SJSA1 (cell line): ENCODE results near the gene MIER2. TPM values are rescaled to one million over a fixed set of nuclear protein-coding genes. Genes with fewer than 3 reads are reported as not detected.

Experiments
- DNase-seq, 2 experiments: peaks; one replicate each; pipeline ENCODE4 v3.0.0-alpha.2; 2015 to 2020; ENCODE audit warnings: low spot score in 2 of 2, low read depth in 1 of 2
- H3K27ac ChIP-seq: fragments of 250-450 bp; sonication (Bioruptor Pico); 2 replicates; pipeline ENCODE4 v1.5.1; 2020; ENCODE audit warnings: mild to moderate bottlenecking, moderate library complexity
- H3K27me3 ChIP-seq: fragments of 250-450 bp; sonication (Bioruptor Pico); replicated peaks from 2 replicates; pipeline ENCODE4 v1.5.1; 2020; ENCODE audit warnings: mild to moderate bottlenecking, moderate library complexity
- H3K36me3 ChIP-seq: fragments of 250-450 bp; sonication (Bioruptor Pico); 2 replicates; pipeline ENCODE4 v1.5.1; 2020; ENCODE audit warnings: mild to moderate bottlenecking
- H3K4me1 ChIP-seq: fragments of 250-450 bp; sonication (Bioruptor Pico); replicated peaks from 2 replicates; pipeline ENCODE4 v1.6.1; 2021; ENCODE audit warnings: mild to moderate bottlenecking
- H3K4me3 ChIP-seq: fragments of 250-450 bp; sonication (Bioruptor Pico); 2 replicates; pipeline ENCODE4 v1.5.1; 2020; ENCODE audit warnings: mild to moderate bottlenecking
- H3K9me3 ChIP-seq: fragments of 250-450 bp; sonication (Bioruptor Pico); replicated peaks from 2 replicates; pipeline ENCODE4 v1.5.1; 2020; ENCODE audit warnings: mild to moderate bottlenecking
- total RNA-seq: library from RNA; depleted of rRNA; stranded (reverse); fragments of >200 nt; shearing (Covaris generic); gene quantifications from 2 replicates; pipeline ENCODE4 v1.2.3, GENCODE V29; 2014

MIER2 gene
- total RNA-seq, 1 experiment from 2014 or later, result 19.9 TPM

DNA sequence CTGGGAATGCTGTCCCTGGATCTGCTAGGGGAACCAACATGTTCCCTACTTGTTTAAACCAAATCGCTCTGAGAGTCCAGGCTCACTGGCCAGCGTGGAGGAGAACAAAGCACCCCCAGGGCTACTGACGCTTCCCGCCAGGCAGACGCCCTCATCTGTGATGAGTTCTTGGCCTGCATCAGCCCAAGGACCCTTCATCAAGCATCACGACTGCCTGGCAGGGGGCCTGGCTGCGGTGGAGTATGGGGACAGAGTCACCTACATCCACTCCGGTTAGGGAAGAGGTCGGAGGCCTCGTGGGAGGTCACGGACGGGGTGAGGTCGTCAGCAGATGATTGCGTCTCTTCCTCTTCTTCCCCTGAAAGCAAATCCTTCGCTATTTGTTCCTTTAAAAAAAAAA lies 17.7 kb downstream of the MIER2 start:
- peaks cover 20% of the 10 kb centered on the region for H3K9me3 ChIP-seq
- H3K4me1 ChIP-seq, result no peaks in the 10 kb centered on the region
- no peak for DNase-seq
- H3K36me3 ChIP-seq, result peaks cover 79% of the 10 kb centered on the region
- H3K27ac ChIP-seq, result no peak overlapping the region
- no peak overlapping the region for H3K4me3 ChIP-seq
- no peaks in the 10 kb centered on the region for H3K27me3 ChIP-seq

DNA sequence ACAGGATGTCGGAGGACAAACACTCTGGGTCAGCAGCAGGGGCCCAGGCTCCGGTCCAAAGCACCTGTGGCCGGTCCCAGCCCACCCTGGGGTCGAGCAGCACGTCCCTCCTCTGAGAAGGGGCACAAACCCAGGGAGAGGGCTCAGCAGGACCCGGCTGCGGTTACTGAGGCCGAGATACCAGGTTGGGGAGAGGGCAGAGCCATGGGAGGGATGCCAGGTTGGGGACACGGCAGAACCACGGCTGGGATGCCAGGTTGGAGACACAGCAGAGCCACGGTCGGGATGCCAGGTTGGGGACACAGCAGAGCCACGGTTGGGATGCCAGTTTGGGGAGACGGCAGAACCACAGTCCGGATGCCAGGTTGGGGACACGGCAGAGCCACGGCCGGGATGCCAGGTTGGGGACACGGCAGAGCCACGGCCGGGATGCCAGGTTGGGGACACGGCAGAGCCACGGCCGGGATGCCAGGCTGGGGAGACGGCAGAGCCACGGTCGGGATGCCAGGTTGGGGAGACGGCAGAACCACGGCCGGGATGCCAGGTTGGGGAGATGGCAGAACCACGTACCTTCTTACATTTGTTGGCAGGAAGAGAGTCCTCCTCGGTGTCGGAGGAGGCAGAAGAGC lies 18.5 kb downstream of the MIER2 start:
- Histone ChIP-seq H3K27me3 (no peaks in the 10 kb centered on the region), H3K36me3 (peaks cover 77% of the 10 kb centered on the region), H3K27ac (no peak overlapping the region), H3K4me1 (no peaks in the 10 kb centered on the region), H3K9me3 (peaks cover 20% of the 10 kb centered on the region), H3K4me3 (no peak overlapping the region)
- no peak for DNase-seq

- H3K36me3 ChIP-seq, result peaks cover 77% of the 10 kb centered on the region
- DNase-seq, result no peak
- H3K4me3 ChIP-seq, result no peak overlapping the region
- no peak overlapping the region for H3K27ac ChIP-seq
- no peaks in the 10 kb centered on the region for H3K4me1 ChIP-seq
- peaks cover 15% of the 10 kb centered on the region for H3K9me3 ChIP-seq
- H3K27me3 ChIP-seq, result no peaks in the 10 kb centered on the region
These were observed 19.2 kb downstream of the MIER2 start for GRCh38 chr19:325173-325936.

DNA sequence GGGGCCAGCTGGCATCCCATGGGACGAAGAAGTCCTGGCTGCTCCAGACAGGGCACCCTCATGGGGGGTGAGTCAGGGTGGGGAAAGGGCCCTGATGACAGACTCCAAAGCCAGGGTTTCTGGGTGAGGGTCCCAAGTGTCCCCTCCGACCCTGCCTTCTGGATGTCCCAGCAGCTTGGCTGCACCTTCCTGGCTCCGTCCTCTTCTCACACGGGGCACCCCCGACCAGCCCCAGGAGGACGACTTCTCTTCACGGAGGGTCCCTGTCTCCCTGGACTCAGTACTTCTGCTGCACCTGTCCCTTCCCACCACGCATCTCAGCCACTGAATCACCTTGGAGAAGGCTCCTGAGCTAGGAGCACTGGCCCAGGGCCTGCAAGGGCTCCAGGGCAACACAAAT lies 19.9 kb downstream of the MIER2 start:
- DNase-seq, result no peak
- no peak overlapping the region for H3K4me3 ChIP-seq
- peaks cover 15% of the 10 kb centered on the region for H3K9me3 ChIP-seq
- no peak overlapping the region for H3K27ac ChIP-seq
- no peaks in the 10 kb centered on the region for H3K4me1 ChIP-seq
- H3K36me3 ChIP-seq, result peaks cover 73% of the 10 kb centered on the region
- H3K27me3 ChIP-seq, result no peaks in the 10 kb centered on the region

DNA sequence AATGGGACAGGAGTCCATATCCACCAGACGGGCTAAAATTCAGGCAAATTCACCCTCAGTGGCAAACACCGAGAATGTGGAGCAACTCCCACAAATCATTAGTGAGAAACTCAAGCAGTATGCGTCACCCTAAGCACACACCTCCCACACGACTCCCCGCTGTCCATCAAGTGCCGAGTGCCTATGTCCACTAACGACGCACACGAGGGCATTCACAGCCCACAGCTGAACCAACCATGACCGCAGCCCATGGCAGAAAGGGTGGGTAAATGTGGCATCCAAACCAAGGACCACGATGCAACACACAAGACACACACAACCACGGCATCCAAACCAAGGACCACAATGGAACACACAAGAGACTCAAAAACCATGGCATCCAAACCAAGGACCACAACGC lies 22.0 kb downstream of the MIER2 start:
- DNase-seq, result no peak
- no peaks in the 10 kb centered on the region for H3K27me3 ChIP-seq
- H3K27ac ChIP-seq, result no peak overlapping the region
- H3K9me3 ChIP-seq, result no peaks in the 10 kb centered on the region
- no peak overlapping the region for H3K4me3 ChIP-seq
- no peaks in the 10 kb centered on the region for H3K4me1 ChIP-seq
- peaks cover 70% of the 10 kb centered on the region for H3K36me3 ChIP-seq

GRCh38 chr19:318509-318774 lies 26.2 kb downstream of the MIER2 start:
- Histone ChIP-seq H3K27ac (no peak overlapping the region), H3K9me3 (no peaks in the 10 kb centered on the region), H3K4me3 (no peak overlapping the region), H3K4me1 (no peaks in the 10 kb centered on the region), H3K27me3 (no peaks in the 10 kb centered on the region), H3K36me3 (peaks cover 80% of the 10 kb centered on the region)
- DNase-seq, result no peak

GRCh38 chr19:317710-318508 lies 26.7 kb downstream of the MIER2 start:
- Histone ChIP-seq H3K27ac (no peak overlapping the region), H3K36me3 (peaks cover 83% of the 10 kb centered on the region), H3K9me3 (no peaks in the 10 kb centered on the region), H3K27me3 (no peaks in the 10 kb centered on the region), H3K4me3 (no peak overlapping the region), H3K4me1 (no peaks in the 10 kb centered on the region)
- no peak for DNase-seq

- H3K4me1 ChIP-seq, result no peaks in the 10 kb centered on the region
- no peaks in the 10 kb centered on the region for H3K9me3 ChIP-seq
- H3K27me3 ChIP-seq, result no peaks in the 10 kb centered on the region
- no peak overlapping the region for H3K4me3 ChIP-seq
- no peak overlapping the region for H3K27ac ChIP-seq
- peaks cover 74% of the 10 kb centered on the region for H3K36me3 ChIP-seq
- DNase-seq, result no peak
These were observed 28.8 kb downstream of the MIER2 start for GRCh38 chr19:315811-316210.

- Histone ChIP-seq H3K36me3 (peaks cover 68% of the 10 kb centered on the region), H3K9me3 (no peaks in the 10 kb centered on the region), H3K4me1 (no peaks in the 10 kb centered on the region), H3K4me3 (no peak overlapping the region), H3K27ac (no peak overlapping the region), H3K27me3 (no peaks in the 10 kb centered on the region)
- no peak for DNase-seq
These were observed 30.4 kb downstream of the MIER2 start for GRCh38 chr19:313988-314815.

DNA sequence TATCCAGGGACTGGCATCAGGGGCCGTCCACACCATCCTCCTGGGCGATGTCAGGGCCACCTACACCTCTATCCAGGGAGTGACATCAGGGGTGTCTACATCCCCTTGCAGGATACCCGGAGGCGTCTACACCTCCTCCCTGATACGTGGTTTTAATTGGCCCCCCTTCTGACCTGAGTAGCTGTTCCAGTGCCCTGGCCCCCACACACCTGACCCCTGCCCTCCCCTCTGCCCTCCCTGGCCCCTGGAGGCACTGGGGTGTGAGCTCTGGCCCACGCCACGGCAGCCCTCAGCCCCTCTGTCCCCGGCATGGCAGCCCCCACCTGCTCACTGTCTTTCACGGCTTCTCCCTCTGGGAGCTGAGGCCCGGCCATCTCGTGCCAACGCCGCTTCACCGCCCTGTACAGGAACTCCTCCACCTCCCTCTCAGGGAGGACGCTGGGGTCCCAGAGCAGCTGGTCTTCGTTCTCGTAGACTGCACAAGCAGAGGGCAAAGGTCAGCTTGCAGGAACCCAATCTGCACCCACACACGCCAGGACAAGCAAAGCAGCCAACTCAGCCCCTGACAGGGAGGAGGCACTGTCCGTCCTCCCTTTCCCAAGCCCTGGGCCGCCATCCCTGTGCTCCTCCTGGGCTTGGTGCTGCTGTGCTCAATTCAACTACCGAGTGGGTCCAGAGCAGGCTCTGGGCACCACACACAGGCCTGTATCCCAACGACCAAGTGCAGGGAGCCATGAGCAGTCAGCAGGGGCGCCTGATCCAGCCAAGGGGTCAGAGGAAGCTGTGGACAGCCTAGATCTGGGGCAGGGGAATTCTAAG lies 31.2 kb downstream of the MIER2 start:
- Histone ChIP-seq H3K27me3 (no peaks in the 10 kb centered on the region), H3K4me1 (no peaks in the 10 kb centered on the region), H3K9me3 (no peaks in the 10 kb centered on the region), H3K27ac (no peak overlapping the region), H3K36me3 (peaks cover 72% of the 10 kb centered on the region), H3K4me3 (no peak overlapping the region)
- DNase-seq, result no peak

DNA sequence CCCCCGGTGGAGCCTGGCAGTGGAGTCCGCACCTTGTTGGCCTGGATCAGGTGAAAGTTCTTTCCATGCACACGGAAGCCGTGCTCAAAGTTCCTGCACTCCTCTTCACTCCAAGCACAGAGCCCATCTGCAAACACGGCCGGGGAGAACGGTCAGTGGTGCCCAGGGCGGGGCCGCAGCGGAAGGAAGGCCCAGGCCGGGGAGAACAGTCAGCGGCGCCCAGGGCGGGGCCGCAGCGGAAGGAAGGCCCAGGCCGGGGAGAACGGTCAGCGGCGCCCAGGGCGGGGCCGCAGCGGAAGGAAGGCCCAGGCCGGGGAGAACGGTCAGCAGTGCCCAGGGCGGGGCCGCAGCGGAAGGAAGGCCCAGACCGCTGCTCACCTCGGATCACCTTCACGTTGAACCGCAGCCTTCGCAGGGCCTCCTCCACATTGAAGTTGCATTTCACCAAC lies 32.8 kb downstream of the MIER2 start:
- H3K27ac ChIP-seq, result no peak overlapping the region
- no peak overlapping the region for H3K4me3 ChIP-seq
- no peaks in the 10 kb centered on the region for H3K9me3 ChIP-seq
- H3K4me1 ChIP-seq, result no peaks in the 10 kb centered on the region
- peaks cover 76% of the 10 kb centered on the region for H3K36me3 ChIP-seq
- H3K27me3 ChIP-seq, result no peaks in the 10 kb centered on the region
- DNase-seq, result no peak

DNA sequence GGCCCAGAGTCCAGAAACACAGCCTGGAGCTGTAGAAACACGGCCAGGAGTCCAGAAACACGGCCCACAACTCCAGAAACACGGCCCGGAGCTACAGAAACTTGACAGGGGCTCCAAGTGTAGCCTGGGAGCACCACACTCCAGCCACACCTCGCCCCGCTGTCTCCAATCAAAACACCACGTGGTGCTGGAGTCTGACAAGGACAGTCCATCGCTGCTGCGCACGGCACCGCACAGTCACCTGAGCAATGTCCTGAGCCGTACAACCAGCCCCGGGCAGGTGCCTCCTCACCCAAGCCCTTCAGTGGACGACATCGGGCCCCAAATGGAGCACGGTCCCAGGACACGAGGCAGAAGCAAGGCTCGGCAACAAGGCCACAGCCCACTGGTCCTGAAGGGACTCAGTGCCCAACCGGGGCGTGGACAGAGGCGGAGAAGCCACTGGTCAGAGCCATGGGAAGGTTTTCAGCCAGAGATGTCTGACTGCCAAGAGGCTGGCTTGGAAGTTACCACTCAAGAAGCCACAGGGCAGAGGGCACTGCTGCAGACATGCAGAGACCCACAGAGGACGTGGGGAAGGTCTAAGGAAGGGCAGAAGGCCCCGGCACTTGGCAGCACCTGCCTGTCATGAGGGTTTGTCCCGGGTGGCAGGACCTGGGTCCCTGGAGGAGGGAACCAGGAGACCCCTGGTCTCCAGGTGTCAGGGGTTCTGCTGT lies 33.7 kb downstream of the MIER2 start:
- Histone ChIP-seq H3K9me3 (no peaks in the 10 kb centered on the region), H3K4me1 (no peaks in the 10 kb centered on the region), H3K4me3 (no peak overlapping the region), H3K27ac (no peak overlapping the region), H3K27me3 (no peaks in the 10 kb centered on the region), H3K36me3 (peaks cover 76% of the 10 kb centered on the region)
- DNase-seq, result no peak
